Erythroblast (primary cell): ENCODE measurements around the gene TMEM203.

Experiments
- GATA1 ChIP-seq: IDR thresholded peaks from 2 replicates; pipeline ENCODE4 v1.6.1; 2011; ENCODE audit warnings: low read depth, mild to moderate bottlenecking, control low read depth, low read length, moderate library complexity
- POLR2A ChIP-seq: IDR thresholded peaks from 2 replicates; pipeline ENCODE4 v1.6.1; 2011; ENCODE audit warnings: mild to moderate bottlenecking, low read length

- TF ChIP-seq POLR2A: no peak
- no peak for TF ChIP-seq GATA1
Observed at GRCh38 chr9:137160054-137160425, 45.4 kb downstream of the TMEM203 start.
